B cell (primary cell): Measurements from ENCODE around the gene VANGL2. TPM values are rescaled to one million over a fixed set of nuclear protein-coding genes. Genes with fewer than 3 reads are reported as not detected.

ENCODE experiments used
- ATAC-seq: fragments of 200-7000 bp; cut with Tn5 transposase; one replicate; pipeline ENCODE4 v1.10.0; 2021; ENCODE audit warnings: low read depth, mild to moderate bottlenecking, moderate number of reproducible peaks, moderate library complexity
- CTCF ChIA-PET: fragments of 350-600 bp; sonication (Branson Sonifier 250); formaldehyde crosslinking; loops from one replicate; lab custom pipeline; 2021; ENCODE audit warnings: antibody characterized with exemption, inconsistent platforms; lab: Charles Lee
- POLR2A ChIA-PET: fragments of 350-600 bp; sonication (Branson Sonifier 250); formaldehyde crosslinking; loops from one replicate; lab custom pipeline; 2021; ENCODE audit warnings: antibody characterized with exemption; lab: Charles Lee
- DNase-seq: peaks from one replicate; pipeline ENCODE4 v3.0.0; 2013
- H2AFZ ChIP-seq: 2 replicates; pipeline ENCODE4 v1.6.1; 2012; ENCODE audit warnings: mild to moderate bottlenecking, low read depth, low read length; ENCODE audit not compliant: insufficient read depth, poor library complexity, severe bottlenecking
- H3K27ac ChIP-seq, 2 donors: 1 replicate in 1 of 2; 2 replicates in 1 of 2; pipeline ENCODE4 v1.5.1; 2012 to 2013; ENCODE audit warnings: low read length in 2 of 2, mild to moderate bottlenecking in 2 of 2, moderate library complexity in 1 of 2
- H3K27me3 ChIP-seq, 4 experiments: fragments of 200-600 bp in 1 of 4; sonication (generic) in 1 of 4; replicated peaks in 1 of 4; 1 replicate in 2 of 4; 2 replicates in 2 of 4; pipeline versions ENCODE4 v1.6.1 to v1.7.0; 2013 to 2016; ENCODE audit warnings: low read length in 3 of 4, mild to moderate bottlenecking in 2 of 4, mixed read lengths in 1 of 4, moderate library complexity in 1 of 4; ENCODE audit not compliant: insufficient read depth in 4 of 4, control insufficient read depth in 3 of 4; ENCODE audit errors: control extremely low read depth in 1 of 4
- H3K36me3 ChIP-seq, 2 experiments: replicated peaks in 1 of 2; 1 replicate in 1 of 2; 2 replicates in 1 of 2; pipeline versions ENCODE4 v1.6.1 to v1.7.1; 2013; ENCODE audit warnings: low read length in 1 of 2; ENCODE audit not compliant: insufficient read depth in 2 of 2, control insufficient read depth in 1 of 2; ENCODE audit errors: control extremely low read depth in 1 of 2, extremely low read depth in 1 of 2
- H3K4me1 ChIP-seq, 2 donors: fragments of 200-600 bp in 1 of 2; sonication (generic) in 1 of 2; 1 replicate in 1 of 2; 2 replicates in 1 of 2; pipeline versions ENCODE4 v1.5.1 to v1.6.1; 2013 to 2017; ENCODE audit warnings: low read length in 2 of 2; ENCODE audit not compliant: control insufficient read depth in 2 of 2, insufficient read depth in 2 of 2
- H3K4me2 ChIP-seq: replicated peaks from 2 replicates; pipeline ENCODE3; 2012; ENCODE audit warnings: mild to moderate bottlenecking, low read depth, low read length; ENCODE audit not compliant: poor library complexity, severe bottlenecking
- H3K4me3 ChIP-seq, 5 experiments: fragments of 200-600 bp in 1 of 5; sonication (generic) in 1 of 5; 1 replicate in 3 of 5; 2 replicates in 2 of 5; pipeline versions ENCODE4 v1.5.1 to v1.7.0; 2011 to 2016; ENCODE audit warnings: low read length in 4 of 5, mild to moderate bottlenecking in 4 of 5, low read depth in 2 of 5, control low read depth in 1 of 5, moderate library complexity in 1 of 5; ENCODE audit not compliant: insufficient read depth in 1 of 5; ENCODE audit errors: control extremely low read depth in 1 of 5, extremely low read depth in 1 of 5
- H3K79me2 ChIP-seq: fragments of 200-600 bp; sonication (generic); one replicate; pipeline ENCODE4 v1.6.0; 2016; ENCODE audit warnings: low read length; ENCODE audit not compliant: control insufficient read depth, insufficient read depth
- H3K9ac ChIP-seq: fragments of 200-600 bp; sonication (generic); 2 replicates; pipeline ENCODE4 v1.6.1; 2017; ENCODE audit warnings: mild to moderate bottlenecking, low read length, moderate library complexity
- H3K9me3 ChIP-seq, 3 donors: one replicate each; pipeline versions ENCODE4 v1.6.1 to v1.7.1; 2013; ENCODE audit warnings: low read length in 2 of 3; ENCODE audit not compliant: control insufficient read depth in 2 of 3, insufficient read depth in 1 of 3; ENCODE audit errors: control extremely low read depth in 1 of 3
- H4K20me1 ChIP-seq: 2 replicates; pipeline ENCODE4 v1.6.0; 2012; ENCODE audit warnings: mild to moderate bottlenecking, low read length; ENCODE audit not compliant: insufficient read depth, control insufficient read depth, poor library complexity, severe bottlenecking
- H3K27ac Mint-ChIP-seq: one replicate; pipeline ENCODE4 v1.8.0; 2021; ENCODE audit warnings: mixed read lengths
- H3K27me3 Mint-ChIP-seq: one replicate; pipeline ENCODE4 v1.8.0; 2021; ENCODE audit warnings: mixed read lengths
- H3K4me1 Mint-ChIP-seq: one replicate; pipeline ENCODE4 v1.8.0; 2021; ENCODE audit warnings: mixed read lengths
- H3K4me3 Mint-ChIP-seq: one replicate; pipeline ENCODE4 v1.8.0; 2021; ENCODE audit warnings: mixed read lengths
- H3K9me3 Mint-ChIP-seq: one replicate; pipeline ENCODE4 v1.8.0; 2022; ENCODE audit warnings: mixed read lengths; ENCODE audit not compliant: insufficient read depth
- EZH2 ChIP-seq: IDR thresholded peaks from 2 replicates; pipeline ENCODE4 v1.6.1; 2012; ENCODE audit warnings: borderline replicate concordance, low read depth, mild to moderate bottlenecking, moderate library complexity, low read length; ENCODE audit not compliant: insufficient read depth, poor library complexity, severe bottlenecking
- WGBS: methylation state at CpG from one replicate; pipeline ENCODE4 v1.1.5; 2013; ENCODE audit warnings: missing lambda C conversion rate; ENCODE audit not compliant: insufficient coverage; 5-methylcytosine and 5-hydroxymethylcytosine counted together
- intact Hi-C: fragments of 100-400 bp; cut with micrococcal nuclease; formaldehyde crosslinking; loops from one replicate; pipeline ENCODE4 v1.10.0; 2022
- polyA plus RNA-seq: library from polyadenylated mRNA; depleted of rRNA; stranded (reverse); fragments of >200 nt; gene quantifications from 2 replicates; pipeline ENCODE4 v1.2.3, GENCODE V29; 2012
- total RNA-seq, 2 donors: library from RNA; stranded (reverse); fragments of 120-200 nt in 1 of 2; gene quantifications; 1 replicate in 1 of 2; 2 replicates in 1 of 2; pipeline versions ENCODE4 v1.2.3 to v1.2.4, GENCODE V29; 2013 to 2022
- TF ChIP-seq, protein P1 (sequence below): fragments of 200-600 bp; IDR thresholded peaks from one replicate; pipeline ENCODE4 v1.8.0; 2022; ENCODE audit warnings: antibody characterized with exemption, mild to moderate bottlenecking

VANGL2 gene
- total and polyA plus RNA-seq, 2 donors (not counting 1 experiment from before 2014, with no cell fraction given), result 0.48 to 14.4 TPM

DNA sequence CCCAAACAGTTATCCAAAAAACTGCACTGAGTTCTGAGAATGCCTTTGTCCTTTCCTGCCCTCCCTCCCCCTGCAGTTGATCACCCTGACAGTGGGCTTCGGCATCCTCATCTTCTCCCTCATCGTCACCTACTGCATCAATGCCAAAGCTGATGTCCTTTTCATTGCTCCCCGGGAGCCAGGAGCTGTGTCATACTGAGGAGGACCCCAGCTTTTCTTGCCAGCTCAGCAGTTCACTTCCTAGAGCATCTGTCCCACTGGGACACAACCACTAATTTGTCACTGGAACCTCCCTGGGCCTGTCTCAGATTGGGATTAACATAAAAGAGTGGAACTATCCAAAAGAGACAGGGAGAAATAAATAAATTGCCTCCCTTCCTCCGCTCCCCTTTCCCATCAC lies 42.3 kb upstream of the VANGL2 start:
- Histone ChIP-seq H3K36me3 (peaks cover 6 to 65% of the 10 kb centered on the region in 2 experiments), H3K27ac (no peak overlapping the region)
- H3K9me3 Mint-ChIP-seq, result no peaks in the 10 kb centered on the region

DNA sequence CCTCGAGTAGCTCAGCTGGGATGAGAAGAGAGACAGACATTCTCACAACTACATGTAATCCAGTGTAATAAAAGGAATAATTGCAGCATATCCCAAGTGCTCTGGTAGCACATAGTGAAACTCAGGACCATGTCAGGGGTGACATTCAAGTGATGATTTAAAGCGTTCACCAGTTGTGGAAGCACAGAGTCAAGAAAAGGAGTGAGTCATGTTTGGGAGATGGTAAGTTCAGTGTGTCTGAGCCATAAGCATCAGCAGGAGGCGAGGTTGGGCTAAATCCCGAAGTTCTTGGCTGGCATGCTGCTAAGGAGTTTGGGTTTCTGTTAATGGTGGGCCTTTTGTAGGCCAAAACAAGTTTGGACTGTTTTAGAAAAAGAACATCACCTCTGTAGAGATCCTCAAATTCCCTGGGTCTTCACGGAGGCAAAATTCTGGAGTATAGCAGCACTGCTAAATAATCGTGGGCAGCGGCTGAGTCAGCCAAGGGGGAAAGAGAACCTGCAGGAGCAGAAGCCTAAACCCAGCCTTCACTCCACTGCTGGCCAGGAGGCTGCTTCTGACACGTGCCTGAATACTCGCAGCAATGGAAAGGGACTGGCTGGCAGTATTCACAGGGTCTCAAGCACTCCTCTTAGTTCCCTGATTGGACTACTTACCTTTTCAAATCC lies 40.7 kb upstream of the VANGL2 start:
- peaks cover under 1 to 49% of the 10 kb centered on the region in 2 experiments for H3K36me3 ChIP-seq
- H3K4me2 ChIP-seq, result no peak overlapping the region
- CTCF ChIA-PET, result interaction anchor here (0.9 kb wide), 1 partner anchor 68 kb away, joined by 3 read pairs; no protein-coding TSS in a partner anchor
- no peaks in the 10 kb centered on the region for H3K27me3 ChIP-seq
- intact Hi-C loops, result no loop called here
- no peak overlapping the region for H3K9ac ChIP-seq
- H3K9me3 ChIP-seq, result no peaks in the 10 kb centered on the region
- H3K4me1 Mint-ChIP-seq, result no peaks in the 10 kb centered on the region
- H3K27me3 Mint-ChIP-seq, result no peaks in the 10 kb centered on the region
- H3K9me3 Mint-ChIP-seq, result no peaks in the 10 kb centered on the region
- no peak overlapping the region for H2AFZ ChIP-seq
- H4K20me1 ChIP-seq, result no peaks in the 10 kb centered on the region
- no peaks in the 10 kb centered on the region for H3K4me1 ChIP-seq
- H3K4me3 ChIP-seq, result no peak overlapping the region
- 97% methylated on average over 6 of the region's 9 CpGs for WGBS
- no peaks in the 10 kb centered on the region for H3K79me2 ChIP-seq
- no peak overlapping the region for H3K27ac ChIP-seq
- ATAC-seq (no peak), DNase-seq (no peak)
- TF ChIP-seq, protein P1, sequence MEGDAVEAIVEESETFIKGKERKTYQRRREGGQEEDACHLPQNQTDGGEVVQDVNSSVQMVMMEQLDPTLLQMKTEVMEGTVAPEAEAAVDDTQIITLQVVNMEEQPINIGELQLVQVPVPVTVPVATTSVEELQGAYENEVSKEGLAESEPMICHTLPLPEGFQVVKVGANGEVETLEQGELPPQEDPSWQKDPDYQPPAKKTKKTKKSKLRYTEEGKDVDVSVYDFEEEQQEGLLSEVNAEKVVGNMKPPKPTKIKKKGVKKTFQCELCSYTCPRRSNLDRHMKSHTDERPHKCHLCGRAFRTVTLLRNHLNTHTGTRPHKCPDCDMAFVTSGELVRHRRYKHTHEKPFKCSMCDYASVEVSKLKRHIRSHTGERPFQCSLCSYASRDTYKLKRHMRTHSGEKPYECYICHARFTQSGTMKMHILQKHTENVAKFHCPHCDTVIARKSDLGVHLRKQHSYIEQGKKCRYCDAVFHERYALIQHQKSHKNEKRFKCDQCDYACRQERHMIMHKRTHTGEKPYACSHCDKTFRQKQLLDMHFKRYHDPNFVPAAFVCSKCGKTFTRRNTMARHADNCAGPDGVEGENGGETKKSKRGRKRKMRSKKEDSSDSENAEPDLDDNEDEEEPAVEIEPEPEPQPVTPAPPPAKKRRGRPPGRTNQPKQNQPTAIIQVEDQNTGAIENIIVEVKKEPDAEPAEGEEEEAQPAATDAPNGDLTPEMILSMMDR, result no peak
- TF ChIP-seq EZH2, result no peak
- H3K4me3 Mint-ChIP-seq, result no peak overlapping the region
- no peak overlapping the region for H3K27ac Mint-ChIP-seq
- POLR2A ChIA-PET, result no interaction called here

More for the DNA sequence above, 42.3 kb upstream of the VANGL2 start:
- Histone ChIP-seq H3K79me2 (no peaks in the 10 kb centered on the region), H4K20me1 (no peaks in the 10 kb centered on the region), H2AFZ (no peak overlapping the region), H3K4me3 (no peak overlapping the region), H3K4me2 (no peak overlapping the region), H3K9me3 (no peaks in the 10 kb centered on the region), H3K27me3 (no peaks in the 10 kb centered on the region), H3K4me1 (no peaks in the 10 kb centered on the region), H3K9ac (no peak overlapping the region)
- DNase-seq, result no peak
- ChIA-PET POLR2A (no interaction called here), CTCF (interaction anchor here (0.6 to 2.3 kb wide), 4 partner anchors 16 to 268 kb away, joined by 3 to 15 read pairs (median 4); no protein-coding TSS in a partner anchor)
- no peak overlapping the region for H3K4me3 Mint-ChIP-seq
- WGBS, result 98% methylated on average over 4 of the region's 4 CpGs
- H3K27me3 Mint-ChIP-seq, result no peaks in the 10 kb centered on the region
- TF ChIP-seq EZH2, result no peak
- TF ChIP-seq, protein P1, result no peak
- ATAC-seq, result no peak
- intact Hi-C loops, result no loop called here
- H3K4me1 Mint-ChIP-seq, result no peaks in the 10 kb centered on the region
- no peak overlapping the region for H3K27ac Mint-ChIP-seq
